Osteoblast (primary cell): ENCODE data around the gene CHMP5. TPM values are rescaled to one million over a fixed set of nuclear protein-coding genes. Genes with fewer than 3 reads are reported as not detected.

Experiments used
- DNase-seq: peaks from one replicate; pipeline ENCODE4 v3.0.0; 2011; ENCODE audit warnings: low spot score, mixed read lengths; ENCODE audit not compliant: insufficient read length; ENCODE audit errors: missing footprints
- H2AFZ ChIP-seq: 2 replicates; pipeline ENCODE4 v1.6.0; 2011; ENCODE audit warnings: mild to moderate bottlenecking, low read length
- H3K27ac ChIP-seq: 2 replicates; pipeline ENCODE4 v1.5.1; 2011; ENCODE audit warnings: mild to moderate bottlenecking, low read depth, low read length, moderate library complexity
- H3K27me3 ChIP-seq: 2 replicates; pipeline ENCODE4 v1.6.0; 2012; ENCODE audit warnings: mild to moderate bottlenecking, control low read depth, inconsistent platforms, low read length, moderate library complexity; ENCODE audit not compliant: insufficient read depth
- H3K36me3 ChIP-seq: 2 replicates; pipeline ENCODE4 v1.5.1; 2011; ENCODE audit warnings: mild to moderate bottlenecking, low read length, control low read depth, moderate library complexity; ENCODE audit not compliant: insufficient read depth
- H3K4me1 ChIP-seq: 2 replicates; pipeline ENCODE4 v1.5.1; 2011; ENCODE audit warnings: mild to moderate bottlenecking, low read length, control low read depth, moderate library complexity; ENCODE audit not compliant: insufficient read depth
- H3K4me2 ChIP-seq: 2 replicates; pipeline ENCODE4 v1.6.0; 2011; ENCODE audit warnings: mild to moderate bottlenecking, low read length; ENCODE audit not compliant: insufficient read depth
- H3K4me3 ChIP-seq: fragments of 200-600 bp; sonication (generic); 3 replicates; pipeline ENCODE4 v1.5.1; 2012; ENCODE audit warnings: mild to moderate bottlenecking, low read length, inconsistent platforms; ENCODE audit not compliant: insufficient read depth
- H3K79me2 ChIP-seq: 2 replicates; pipeline ENCODE4 v1.6.0; 2012; ENCODE audit warnings: mild to moderate bottlenecking, low read length, control low read depth, inconsistent platforms; ENCODE audit not compliant: insufficient read depth
- H3K9me3 ChIP-seq: 2 replicates; pipeline ENCODE4 v1.5.1; 2011; ENCODE audit warnings: low read depth, low read length, control low read depth
- H4K20me1 ChIP-seq: 2 replicates; pipeline ENCODE4 v1.6.0; 2012; ENCODE audit warnings: mild to moderate bottlenecking, low read length, control low read depth; ENCODE audit not compliant: insufficient read depth
- total RNA-seq: library from RNA; depleted of rRNA; stranded (reverse); fragments of >200 nt; gene quantifications from 2 replicates; pipeline ENCODE4 v1.2.3, GENCODE V29; 2012
- TF ChIP-seq, protein P1 (sequence below): IDR thresholded peaks from 2 replicates; pipeline ENCODE4 v1.5.1; 2011; ENCODE audit warnings: mild to moderate bottlenecking, low read depth, low read length, moderate library complexity; ENCODE audit errors: extremely low read depth

CHMP5 gene
- total RNA-seq, 1 donor, result 71.7 TPM

DNA sequence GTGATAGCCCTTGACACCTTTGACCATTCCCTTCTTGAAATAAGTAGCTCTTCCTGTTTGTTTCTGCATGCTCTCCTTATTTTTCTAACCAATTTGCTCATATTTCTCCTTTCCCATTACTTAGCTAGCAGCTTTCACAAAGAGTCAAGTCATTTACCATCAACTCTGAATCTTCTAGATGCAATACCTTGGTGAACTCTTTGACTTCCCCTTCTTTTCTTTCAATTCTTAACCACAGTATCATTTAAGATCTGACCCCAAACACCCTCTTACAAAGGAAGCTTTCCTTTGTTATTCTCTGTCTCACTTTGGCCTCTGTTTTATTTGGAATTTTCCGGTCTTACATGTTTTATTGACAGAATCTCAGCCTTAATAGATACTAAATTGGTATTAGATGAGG is 39.5 kb downstream of the CHMP5 start:
- H3K27me3 ChIP-seq, result no peaks in the 10 kb centered on the region
- peaks cover 93% of the 10 kb centered on the region for H3K36me3 ChIP-seq
- no peaks in the 10 kb centered on the region for H3K9me3 ChIP-seq
- H3K4me3 ChIP-seq, result no peak overlapping the region
- H3K4me1 ChIP-seq, result no peaks in the 10 kb centered on the region
- TF ChIP-seq, protein P1, sequence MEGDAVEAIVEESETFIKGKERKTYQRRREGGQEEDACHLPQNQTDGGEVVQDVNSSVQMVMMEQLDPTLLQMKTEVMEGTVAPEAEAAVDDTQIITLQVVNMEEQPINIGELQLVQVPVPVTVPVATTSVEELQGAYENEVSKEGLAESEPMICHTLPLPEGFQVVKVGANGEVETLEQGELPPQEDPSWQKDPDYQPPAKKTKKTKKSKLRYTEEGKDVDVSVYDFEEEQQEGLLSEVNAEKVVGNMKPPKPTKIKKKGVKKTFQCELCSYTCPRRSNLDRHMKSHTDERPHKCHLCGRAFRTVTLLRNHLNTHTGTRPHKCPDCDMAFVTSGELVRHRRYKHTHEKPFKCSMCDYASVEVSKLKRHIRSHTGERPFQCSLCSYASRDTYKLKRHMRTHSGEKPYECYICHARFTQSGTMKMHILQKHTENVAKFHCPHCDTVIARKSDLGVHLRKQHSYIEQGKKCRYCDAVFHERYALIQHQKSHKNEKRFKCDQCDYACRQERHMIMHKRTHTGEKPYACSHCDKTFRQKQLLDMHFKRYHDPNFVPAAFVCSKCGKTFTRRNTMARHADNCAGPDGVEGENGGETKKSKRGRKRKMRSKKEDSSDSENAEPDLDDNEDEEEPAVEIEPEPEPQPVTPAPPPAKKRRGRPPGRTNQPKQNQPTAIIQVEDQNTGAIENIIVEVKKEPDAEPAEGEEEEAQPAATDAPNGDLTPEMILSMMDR, result no peak
- no peak for DNase-seq
- no peak overlapping the region for H3K4me2 ChIP-seq
- H3K79me2 ChIP-seq, result peaks cover 54% of the 10 kb centered on the region
- H3K27ac ChIP-seq, result no peak overlapping the region
- H4K20me1 ChIP-seq, result peaks cover 6% of the 10 kb centered on the region
- no peak overlapping the region for H2AFZ ChIP-seq

DNA sequence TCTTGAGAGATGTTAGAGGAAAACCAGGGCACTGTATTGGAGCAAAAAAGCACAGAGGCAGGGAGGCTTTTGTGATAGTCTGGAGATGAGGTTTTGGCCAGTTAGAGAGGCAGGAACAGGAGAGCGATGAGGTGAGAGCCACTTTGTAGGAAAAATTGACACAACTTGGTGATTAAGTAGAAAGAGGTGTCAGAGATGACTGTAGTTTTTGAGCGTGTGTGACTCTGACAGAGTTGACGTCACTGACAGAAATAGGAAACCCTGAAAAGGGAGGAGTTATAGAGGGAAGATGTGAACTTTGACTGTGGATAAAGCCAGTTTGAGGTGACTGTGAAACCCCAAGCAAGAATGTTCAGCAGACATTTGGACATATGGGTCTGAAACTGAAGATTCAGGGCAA is 41.2 kb downstream of the CHMP5 start:
- peak overlapping the region; percentile 6 for H3K27ac ChIP-seq
- peaks cover 41% of the 10 kb centered on the region for H3K79me2 ChIP-seq
- H3K4me2 ChIP-seq, result no peak overlapping the region
- peaks cover 94% of the 10 kb centered on the region for H3K36me3 ChIP-seq
- H2AFZ ChIP-seq, result no peak overlapping the region
- DNase-seq, result no peak
- H4K20me1 ChIP-seq, result no peaks in the 10 kb centered on the region
- H3K27me3 ChIP-seq, result no peaks in the 10 kb centered on the region
- no peaks in the 10 kb centered on the region for H3K4me1 ChIP-seq
- TF ChIP-seq, protein P1, result no peak
- no peak overlapping the region for H3K4me3 ChIP-seq
- H3K9me3 ChIP-seq, result no peaks in the 10 kb centered on the region

DNA sequence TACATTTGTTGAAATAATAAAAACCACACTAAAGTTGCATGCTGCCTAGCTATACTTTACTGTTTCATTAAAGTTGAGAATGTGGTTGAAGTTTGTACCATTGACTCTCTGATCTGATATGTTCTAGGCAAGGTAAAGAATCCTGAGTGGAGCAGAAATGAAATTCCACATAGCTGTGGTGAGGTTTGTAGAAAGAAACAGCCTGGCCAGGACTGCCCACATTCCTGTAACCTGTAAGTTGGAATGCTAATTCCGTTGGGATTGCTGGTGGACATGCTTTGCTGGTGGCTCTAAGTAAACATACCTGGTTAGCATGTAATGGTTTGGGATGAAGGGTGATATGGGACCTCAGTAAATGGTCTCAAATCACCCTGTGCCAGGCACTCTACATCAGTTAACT is 42.2 kb downstream of the CHMP5 start:
- no peaks in the 10 kb centered on the region for H3K27me3 ChIP-seq
- TF ChIP-seq, protein P1, result no peak
- H2AFZ ChIP-seq, result no peak overlapping the region
- no peaks in the 10 kb centered on the region for H3K9me3 ChIP-seq
- no peak for DNase-seq
- peaks cover 39% of the 10 kb centered on the region for H3K79me2 ChIP-seq
- no peak overlapping the region for H3K4me3 ChIP-seq
- peaks cover 4% of the 10 kb centered on the region for H3K4me1 ChIP-seq
- H3K36me3 ChIP-seq, result peaks cover 94% of the 10 kb centered on the region
- no peak overlapping the region for H3K4me2 ChIP-seq
- H3K27ac ChIP-seq, result no peak overlapping the region
- H4K20me1 ChIP-seq, result no peaks in the 10 kb centered on the region

DNA sequence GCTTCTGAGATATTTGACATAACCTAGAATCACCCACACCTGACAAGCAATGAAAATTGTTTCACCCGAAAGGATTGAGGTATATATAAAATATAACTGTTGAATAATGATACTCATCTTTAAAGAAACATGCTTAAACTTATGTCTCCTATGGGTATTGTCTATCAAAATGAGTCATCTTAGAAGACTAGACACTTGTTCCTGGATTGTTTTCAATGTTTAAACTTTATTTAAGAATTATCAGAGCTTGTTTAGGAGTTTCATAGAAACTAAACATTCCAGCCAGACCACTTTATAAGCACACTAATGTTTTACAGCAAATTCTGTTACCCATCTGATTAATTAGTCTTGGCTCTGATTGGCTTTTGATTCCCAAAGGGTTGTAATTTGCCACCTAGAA is 45.1 kb downstream of the CHMP5 start:
- H3K4me3 ChIP-seq, result no peak overlapping the region
- peaks cover 25% of the 10 kb centered on the region for H3K79me2 ChIP-seq
- DNase-seq, result no peak
- TF ChIP-seq, protein P1, result no peak
- H3K36me3 ChIP-seq, result peaks cover 95% of the 10 kb centered on the region
- H3K4me1 ChIP-seq, result peaks cover 4% of the 10 kb centered on the region
- no peaks in the 10 kb centered on the region for H3K9me3 ChIP-seq
- H4K20me1 ChIP-seq, result no peaks in the 10 kb centered on the region
- H3K27ac ChIP-seq, result no peak overlapping the region
- H2AFZ ChIP-seq, result no peak overlapping the region
- no peak overlapping the region for H3K4me2 ChIP-seq
- H3K27me3 ChIP-seq, result no peaks in the 10 kb centered on the region
